ENCODE measurements around the gene FHL1.

Gene FHL1

DNA sequence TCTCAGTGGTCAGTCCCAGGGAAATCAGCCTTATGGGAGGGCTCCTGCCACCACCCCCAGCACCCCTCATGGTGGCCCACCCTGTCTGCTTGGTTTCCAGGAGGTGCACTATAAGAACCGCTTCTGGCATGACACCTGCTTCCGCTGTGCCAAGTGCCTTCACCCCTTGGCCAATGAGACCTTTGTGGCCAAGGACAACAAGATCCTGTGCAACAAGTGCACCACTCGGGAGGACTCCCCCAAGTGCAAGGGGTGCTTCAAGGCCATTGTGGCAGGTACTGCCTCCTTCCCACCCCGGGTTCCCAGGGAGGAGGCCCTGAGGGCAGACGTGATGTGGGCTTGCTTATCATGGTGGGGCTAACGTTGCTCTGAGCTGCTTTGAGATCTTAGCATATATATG is 59.6 kb downstream of the FHL1 start:
- Mint-ChIP-seq H3K27me3 (no peaks in the 10 kb centered on the region), H3K36me3 (ENCODE audit: insufficient read depth) (no peaks in the 10 kb centered on the region), H3K4me1 (peaks cover 13% of the 10 kb centered on the region), H3K27ac (ENCODE audit: low read depth) (no peak overlapping the region), H3K9me3 (no peaks in the 10 kb centered on the region), H3K4me3 (no peak overlapping the region)
- DNase-seq (ENCODE audit: low spot score in 2 of 2) (no peak), ATAC-seq (replicated peaks; ENCODE audit: extremely low read depth, poor library complexity, severe bottlenecking) (no peak)

DNA sequence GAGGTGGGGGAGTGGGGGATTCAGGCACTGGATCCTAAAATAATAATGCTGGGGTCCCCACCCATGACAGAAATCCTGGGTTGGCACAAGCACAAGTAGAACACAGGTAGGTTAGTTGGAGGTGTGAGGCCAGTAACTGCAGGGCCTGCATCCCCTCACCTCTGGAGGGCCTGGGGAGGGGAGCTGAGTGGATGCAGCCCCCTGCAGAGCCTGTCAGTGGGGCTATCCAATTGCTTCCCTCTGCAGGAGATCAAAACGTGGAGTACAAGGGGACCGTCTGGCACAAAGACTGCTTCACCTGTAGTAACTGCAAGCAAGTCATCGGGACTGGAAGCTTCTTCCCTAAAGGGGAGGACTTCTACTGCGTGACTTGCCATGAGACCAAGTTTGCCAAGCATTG is 60.2 kb downstream of the FHL1 start:
- H3K27me3 Mint-ChIP-seq: no peaks in the 10 kb centered on the region
- peaks cover 13% of the 10 kb centered on the region for H3K4me1 Mint-ChIP-seq
- no peaks in the 10 kb centered on the region for H3K36me3 Mint-ChIP-seq (ENCODE audit: insufficient read depth)
- no peak for ATAC-seq (replicated peaks; ENCODE audit: extremely low read depth, poor library complexity, severe bottlenecking)
- no peak overlapping the region for H3K27ac Mint-ChIP-seq (ENCODE audit: low read depth)
- no peak for DNase-seq (ENCODE audit: low spot score in 2 of 2)
- H3K9me3 Mint-ChIP-seq: no peaks in the 10 kb centered on the region
- H3K4me3 Mint-ChIP-seq: no peak overlapping the region

DNA sequence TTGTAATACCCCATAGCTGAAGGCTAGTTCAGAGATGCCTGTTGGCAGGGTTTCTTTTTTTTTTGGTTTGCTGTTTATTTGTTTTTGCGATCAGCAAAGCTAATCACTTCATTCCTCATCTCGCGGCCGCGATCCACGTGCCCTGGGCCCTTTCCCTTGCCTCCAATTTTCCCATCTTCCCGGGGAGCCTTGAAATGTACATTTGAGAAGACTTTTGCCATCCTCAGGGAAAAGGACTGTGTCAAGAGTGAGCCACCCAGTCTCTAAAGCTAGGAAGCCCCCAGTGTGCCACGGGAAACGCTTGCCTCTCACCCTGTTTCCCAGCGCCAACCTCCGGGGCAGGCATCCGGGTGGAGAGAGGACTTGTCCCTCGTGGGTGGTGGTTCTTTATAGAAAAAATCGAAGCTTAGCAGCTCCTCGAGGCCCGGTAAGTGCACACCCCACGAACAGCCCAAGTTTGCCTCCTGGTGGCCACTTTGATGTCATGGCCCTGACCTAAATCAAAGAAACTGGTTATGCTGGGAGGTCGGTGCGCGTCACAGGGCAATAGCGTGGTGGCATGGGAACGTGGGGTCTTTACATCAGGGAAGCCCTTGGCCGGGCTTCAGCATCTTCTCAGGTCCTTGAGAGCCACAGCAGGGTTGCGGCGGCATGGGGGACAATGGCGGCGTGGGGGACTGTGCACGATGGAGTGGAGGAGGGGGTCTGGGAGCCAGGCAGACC is 61.8 kb downstream of the FHL1 start:
- Mint-ChIP-seq H3K4me1 (peaks cover 7% of the 10 kb centered on the region), H3K27me3 (no peaks in the 10 kb centered on the region), H3K9me3 (no peaks in the 10 kb centered on the region), H3K27ac (ENCODE audit: low read depth) (no peak overlapping the region), H3K4me3 (no peak overlapping the region), H3K36me3 (ENCODE audit: insufficient read depth) (no peaks in the 10 kb centered on the region)
- DNase-seq (ENCODE audit: low spot score in 2 of 2) (no peak), ATAC-seq (replicated peaks; ENCODE audit: extremely low read depth, poor library complexity, severe bottlenecking) (no peak)

DNA sequence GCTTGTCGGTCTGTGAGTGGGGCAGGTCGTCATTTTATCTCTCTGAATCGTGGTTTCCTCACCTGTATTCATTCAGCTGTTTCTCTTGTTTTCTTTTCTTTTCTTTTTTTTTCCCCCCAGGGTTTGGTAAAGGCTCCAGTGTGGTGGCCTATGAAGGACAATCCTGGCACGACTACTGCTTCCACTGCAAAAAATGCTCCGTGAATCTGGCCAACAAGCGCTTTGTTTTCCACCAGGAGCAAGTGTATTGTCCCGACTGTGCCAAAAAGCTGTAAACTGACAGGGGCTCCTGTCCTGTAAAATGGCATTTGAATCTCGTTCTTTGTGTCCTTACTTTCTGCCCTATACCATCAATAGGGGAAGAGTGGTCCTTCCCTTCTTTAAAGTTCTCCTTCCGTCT is 62.4 kb downstream of the FHL1 start:
- Mint-ChIP-seq H3K36me3 (ENCODE audit: insufficient read depth) (no peaks in the 10 kb centered on the region), H3K4me3 (no peak overlapping the region), H3K9me3 (no peaks in the 10 kb centered on the region), H3K4me1 (peaks cover 4% of the 10 kb centered on the region), H3K27ac (ENCODE audit: low read depth) (no peak overlapping the region), H3K27me3 (no peaks in the 10 kb centered on the region)
- ATAC-seq (replicated peaks; ENCODE audit: extremely low read depth, poor library complexity, severe bottlenecking): no peak
- DNase-seq (ENCODE audit: low spot score in 2 of 2): no peak

DNA sequence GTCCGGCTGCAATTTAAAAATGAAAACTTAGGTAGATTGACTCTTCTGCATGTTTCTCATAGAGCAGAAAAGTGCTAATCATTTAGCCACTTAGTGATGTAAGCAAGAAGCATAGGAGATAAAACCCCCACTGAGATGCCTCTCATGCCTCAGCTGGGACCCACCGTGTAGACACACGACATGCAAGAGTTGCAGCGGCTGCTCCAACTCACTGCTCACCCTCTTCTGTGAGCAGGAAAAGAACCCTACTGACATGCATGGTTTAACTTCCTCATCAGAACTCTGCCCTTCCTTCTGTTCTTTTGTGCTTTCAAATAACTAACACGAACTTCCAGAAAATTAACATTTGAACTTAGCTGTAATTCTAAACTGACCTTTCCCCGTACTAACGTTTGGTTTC is 62.9 kb downstream of the FHL1 start:
- no peak for ATAC-seq (replicated peaks; ENCODE audit: extremely low read depth, poor library complexity, severe bottlenecking)
- Mint-ChIP-seq H3K27me3 (no peaks in the 10 kb centered on the region), H3K36me3 (ENCODE audit: insufficient read depth) (no peaks in the 10 kb centered on the region), H3K4me1 (no peaks in the 10 kb centered on the region), H3K27ac (ENCODE audit: low read depth) (no peak overlapping the region), H3K4me3 (no peak overlapping the region), H3K9me3 (no peaks in the 10 kb centered on the region)
- DNase-seq (ENCODE audit: low spot score in 2 of 2): no peak

DNA sequence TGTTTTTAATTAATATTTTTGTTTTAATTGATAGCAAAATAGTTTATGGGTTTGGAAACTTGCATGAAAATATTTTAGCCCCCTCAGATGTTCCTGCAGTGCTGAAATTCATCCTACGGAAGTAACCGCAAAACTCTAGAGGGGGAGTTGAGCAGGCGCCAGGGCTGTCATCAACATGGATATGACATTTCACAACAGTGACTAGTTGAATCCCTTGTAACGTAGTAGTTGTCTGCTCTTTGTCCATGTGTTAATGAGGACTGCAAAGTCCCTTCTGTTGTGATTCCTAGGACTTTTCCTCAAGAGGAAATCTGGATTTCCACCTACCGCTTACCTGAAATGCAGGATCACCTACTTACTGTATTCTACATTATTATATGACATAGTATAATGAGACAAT is 63.5 kb downstream of the FHL1 start:
- Mint-ChIP-seq H3K4me3 (no peak overlapping the region), H3K27ac (ENCODE audit: low read depth) (no peak overlapping the region), H3K9me3 (no peaks in the 10 kb centered on the region), H3K36me3 (ENCODE audit: insufficient read depth) (no peaks in the 10 kb centered on the region), H3K27me3 (no peaks in the 10 kb centered on the region), H3K4me1 (no peaks in the 10 kb centered on the region)
- no peak for ATAC-seq (replicated peaks; ENCODE audit: extremely low read depth, poor library complexity, severe bottlenecking)
- no peak for DNase-seq (ENCODE audit: low spot score in 2 of 2)

DNA sequence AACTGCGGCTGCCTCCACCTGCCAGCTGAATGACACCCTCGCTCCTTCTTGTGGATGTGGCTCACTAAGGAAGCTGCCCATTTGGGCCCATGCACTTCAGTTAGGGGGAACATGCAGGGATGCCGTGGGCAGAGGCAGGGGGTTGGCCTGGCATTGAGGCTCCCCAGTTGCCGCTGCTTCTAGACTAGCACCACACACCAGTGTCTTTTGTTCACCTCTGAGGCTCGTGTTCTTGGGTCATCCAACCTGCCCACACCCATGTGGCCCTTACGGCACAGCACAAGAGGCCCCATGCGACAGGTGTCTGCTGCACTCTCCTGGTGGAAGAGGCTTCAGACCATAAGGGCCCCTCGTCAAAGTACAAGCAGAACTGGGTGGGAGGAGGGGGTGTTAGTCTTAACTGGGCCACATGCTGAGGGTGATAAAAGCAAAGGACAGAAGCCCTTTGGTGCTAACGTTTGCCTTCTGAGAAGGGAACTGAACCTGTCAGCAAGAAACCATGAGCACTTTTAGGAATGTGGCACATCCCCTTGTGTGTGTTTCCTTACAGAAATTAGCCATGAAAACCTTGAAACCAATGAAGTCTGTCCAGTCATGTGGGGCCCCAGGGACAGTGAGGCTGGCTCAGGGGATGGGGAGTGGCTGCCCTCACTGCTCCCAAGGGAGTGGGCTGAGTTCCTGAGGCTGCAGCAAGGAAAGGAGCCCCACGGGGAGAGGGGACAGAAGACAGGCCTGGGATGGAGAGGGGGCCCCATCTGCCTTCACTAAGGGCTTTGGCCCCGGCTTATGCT is 64.6 kb downstream of the FHL1 start:
- no peak overlapping the region for H3K4me3 Mint-ChIP-seq
- peaks cover 2% of the 10 kb centered on the region for H3K36me3 Mint-ChIP-seq (ENCODE audit: insufficient read depth)
- no peaks in the 10 kb centered on the region for H3K27me3 Mint-ChIP-seq
- ATAC-seq (replicated peaks; ENCODE audit: extremely low read depth, poor library complexity, severe bottlenecking): no peak
- no peak for DNase-seq (ENCODE audit: low spot score in 2 of 2)
- H3K4me1 Mint-ChIP-seq: no peaks in the 10 kb centered on the region
- no peaks in the 10 kb centered on the region for H3K9me3 Mint-ChIP-seq
- H3K27ac Mint-ChIP-seq (ENCODE audit: low read depth): no peak overlapping the region

DNA sequence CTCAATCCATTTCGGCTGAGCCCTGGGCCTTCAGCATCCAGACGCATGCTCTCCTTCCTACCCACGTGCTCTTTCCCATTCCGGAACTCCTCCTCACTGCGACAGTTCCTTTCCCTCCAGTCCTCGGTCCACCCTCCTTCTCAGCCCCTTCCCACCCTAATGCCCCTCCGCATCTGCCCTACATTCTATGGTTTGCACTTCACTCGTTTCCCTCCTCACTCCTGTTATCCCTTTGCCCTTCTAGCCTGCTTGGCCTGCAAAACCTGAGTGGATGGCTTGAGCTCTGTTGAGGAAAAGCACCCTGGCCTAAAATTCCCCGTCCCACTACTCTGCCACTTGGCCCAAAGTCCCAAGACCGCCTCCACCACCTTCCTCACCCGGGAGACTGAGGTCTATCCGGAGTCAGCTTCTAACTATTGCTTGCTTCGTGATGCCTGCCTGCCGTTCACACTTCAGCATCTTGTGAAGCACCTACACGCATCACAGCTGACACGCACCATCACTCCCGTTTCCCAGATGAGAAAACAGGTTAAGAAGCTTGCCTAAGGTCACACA is 65.3 kb downstream of the FHL1 start:
- Mint-ChIP-seq H3K27me3 (no peaks in the 10 kb centered on the region), H3K4me1 (no peaks in the 10 kb centered on the region), H3K4me3 (no peak overlapping the region), H3K27ac (ENCODE audit: low read depth) (no peak overlapping the region), H3K9me3 (no peaks in the 10 kb centered on the region), H3K36me3 (ENCODE audit: insufficient read depth) (peaks cover 3% of the 10 kb centered on the region)
- no peak for DNase-seq (ENCODE audit: low spot score in 2 of 2)
- no peak for ATAC-seq (replicated peaks; ENCODE audit: extremely low read depth, poor library complexity, severe bottlenecking)

DNA sequence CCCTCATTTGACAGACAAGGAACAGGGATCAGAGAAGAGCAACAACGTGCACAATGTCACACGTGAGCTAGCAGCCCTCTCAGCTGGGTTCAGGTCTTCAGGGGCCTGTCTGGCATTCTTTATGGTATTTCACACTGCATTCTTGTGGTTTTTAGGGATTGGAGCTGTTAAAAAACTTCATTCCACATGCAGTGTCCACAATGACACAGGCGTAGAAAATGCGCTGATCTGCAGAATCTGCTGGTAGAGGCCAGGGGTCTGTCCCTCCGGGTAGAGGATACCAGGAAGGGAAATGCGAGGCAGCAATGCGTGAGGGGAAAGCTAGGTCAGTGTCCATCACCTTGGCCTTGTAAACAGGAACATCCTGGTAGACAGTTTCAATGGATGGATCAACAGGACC is 67.2 kb downstream of the FHL1 start:
- Mint-ChIP-seq H3K9me3 (no peaks in the 10 kb centered on the region), H3K27me3 (no peaks in the 10 kb centered on the region), H3K4me1 (no peaks in the 10 kb centered on the region), H3K36me3 (ENCODE audit: insufficient read depth) (peaks cover 7% of the 10 kb centered on the region), H3K27ac (ENCODE audit: low read depth) (no peak overlapping the region), H3K4me3 (no peak overlapping the region)
- DNase-seq (ENCODE audit: low spot score in 2 of 2) (no peak), ATAC-seq (replicated peaks; ENCODE audit: extremely low read depth, poor library complexity, severe bottlenecking) (no peak)

DNA sequence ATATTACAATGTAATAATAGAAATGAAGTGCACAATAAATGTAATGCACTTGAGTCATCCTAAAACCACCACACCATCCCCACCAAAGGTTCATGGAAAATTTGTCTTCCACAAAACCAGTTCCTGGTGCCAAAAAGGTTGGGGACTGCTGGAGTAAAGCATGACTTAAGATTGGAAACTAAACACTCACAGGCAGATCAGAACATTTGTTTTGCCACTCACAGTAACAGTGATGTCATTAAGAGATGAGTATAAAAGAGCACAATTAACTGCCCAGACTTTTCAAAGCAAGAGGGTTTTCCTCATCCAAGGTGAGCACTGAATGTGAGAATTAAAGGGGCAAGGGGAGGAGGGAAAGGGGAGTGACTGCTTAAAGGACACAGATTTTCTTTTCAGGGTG is 68.2 kb downstream of the FHL1 start:
- Mint-ChIP-seq H3K27me3 (no peaks in the 10 kb centered on the region), H3K4me3 (no peak overlapping the region), H3K36me3 (ENCODE audit: insufficient read depth) (peaks cover 12% of the 10 kb centered on the region), H3K4me1 (no peaks in the 10 kb centered on the region), H3K27ac (ENCODE audit: low read depth) (no peak overlapping the region), H3K9me3 (no peaks in the 10 kb centered on the region)
- ATAC-seq (replicated peaks; ENCODE audit: extremely low read depth, poor library complexity, severe bottlenecking) (no peak), DNase-seq (ENCODE audit: low spot score in 2 of 2) (no peak)

DNA sequence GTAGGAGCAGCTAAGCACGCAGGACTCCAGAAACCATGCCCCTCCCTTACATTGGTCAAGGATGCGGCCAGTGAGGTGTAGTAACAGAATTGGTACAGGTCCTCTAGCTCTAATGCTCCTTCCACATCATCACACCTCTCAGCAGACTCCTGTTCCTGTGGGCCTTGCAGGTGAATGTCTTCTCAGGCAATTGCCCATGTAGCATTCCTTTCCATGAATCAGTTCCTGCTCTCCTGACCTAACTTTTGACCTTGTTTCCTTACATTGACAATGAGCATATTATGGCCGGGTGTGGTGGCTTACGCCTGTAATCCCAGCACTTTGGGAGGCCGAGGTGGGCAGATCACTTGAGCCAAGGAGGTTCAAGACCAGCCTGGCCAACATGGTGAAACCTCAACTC is 72.6 kb downstream of the FHL1 start:
- DNase-seq (ENCODE audit: low spot score in 2 of 2) (no peak), ATAC-seq (replicated peaks; ENCODE audit: extremely low read depth, poor library complexity, severe bottlenecking) (no peak)
- no peaks in the 10 kb centered on the region for H3K9me3 Mint-ChIP-seq
- no peaks in the 10 kb centered on the region for H3K4me1 Mint-ChIP-seq
- peaks cover 26% of the 10 kb centered on the region for H3K36me3 Mint-ChIP-seq (ENCODE audit: insufficient read depth)
- H3K27me3 Mint-ChIP-seq: no peaks in the 10 kb centered on the region
- H3K27ac Mint-ChIP-seq (ENCODE audit: low read depth): no peak overlapping the region
- H3K4me3 Mint-ChIP-seq: no peak overlapping the region

DNA sequence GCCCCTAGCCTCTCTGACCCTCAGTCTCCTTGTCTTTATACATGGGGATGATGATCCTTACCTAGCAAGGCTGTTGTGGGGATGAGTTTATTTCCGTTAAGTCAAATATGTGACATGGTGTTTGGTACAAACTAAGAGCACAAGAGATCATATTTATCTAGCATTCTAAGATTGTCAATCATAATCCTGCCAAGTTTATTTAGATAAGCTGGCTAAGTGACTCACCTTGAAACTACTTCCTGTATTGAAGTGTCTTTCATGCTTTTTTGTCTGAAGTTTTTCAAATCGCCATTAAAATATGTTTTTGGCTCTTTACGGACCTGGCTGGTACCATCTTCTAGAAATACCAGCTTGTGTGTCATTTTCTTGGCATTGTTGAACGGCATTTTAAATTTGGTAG is 73.2 kb downstream of the FHL1 start:
- DNase-seq (ENCODE audit: low spot score in 2 of 2): no peak
- no peaks in the 10 kb centered on the region for H3K27me3 Mint-ChIP-seq
- H3K4me3 Mint-ChIP-seq: no peak overlapping the region
- no peak overlapping the region for H3K27ac Mint-ChIP-seq (ENCODE audit: low read depth)
- no peak for ATAC-seq (replicated peaks; ENCODE audit: extremely low read depth, poor library complexity, severe bottlenecking)
- no peaks in the 10 kb centered on the region for H3K4me1 Mint-ChIP-seq
- H3K9me3 Mint-ChIP-seq: no peaks in the 10 kb centered on the region
- H3K36me3 Mint-ChIP-seq (ENCODE audit: insufficient read depth): peaks cover 26% of the 10 kb centered on the region

DNA sequence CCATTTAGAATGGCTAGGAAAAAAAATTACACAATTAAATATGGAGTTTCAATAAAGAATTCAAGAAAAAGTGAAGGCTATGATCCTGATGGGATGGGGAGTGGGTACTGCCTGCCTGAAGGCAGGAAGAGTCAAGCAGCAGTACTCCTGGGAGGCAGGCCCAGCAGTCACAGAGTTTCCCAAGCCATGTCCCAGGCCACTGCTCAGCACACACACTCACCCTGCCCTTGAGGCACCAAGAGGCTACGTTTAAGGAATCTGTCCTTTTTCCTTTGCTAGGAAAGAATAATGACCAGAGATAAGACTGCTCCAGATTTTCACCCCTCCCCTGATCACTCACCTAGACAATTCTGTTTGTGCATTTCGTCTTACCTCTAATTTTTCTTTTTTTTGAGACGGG is 73.6 kb downstream of the FHL1 start:
- DNase-seq (ENCODE audit: low spot score in 2 of 2) (no peak), ATAC-seq (replicated peaks; ENCODE audit: extremely low read depth, poor library complexity, severe bottlenecking) (no peak)
- no peaks in the 10 kb centered on the region for H3K9me3 Mint-ChIP-seq
- H3K27ac Mint-ChIP-seq (ENCODE audit: low read depth): no peak overlapping the region
- H3K4me1 Mint-ChIP-seq: no peaks in the 10 kb centered on the region
- peaks cover 28% of the 10 kb centered on the region for H3K36me3 Mint-ChIP-seq (ENCODE audit: insufficient read depth)
- no peaks in the 10 kb centered on the region for H3K27me3 Mint-ChIP-seq
- no peak overlapping the region for H3K4me3 Mint-ChIP-seq
